Kidney epithelial cell (primary cell): ENCODE data around the gene ITGB8. TPM values are rescaled to one million over a fixed set of nuclear protein-coding genes. Genes with fewer than 3 reads are reported as not detected.
"Not testable (repeated sequence)": the region's sequence is repeated elsewhere in the genome, so short reads cannot be mapped to it uniquely, and the experiment has no call there.

Source experiments
- DNase-seq: peaks from one replicate; pipeline ENCODE4 v3.0.0-alpha.2; 2010; ENCODE audit warnings: low read depth
- H3K27me3 ChIP-seq: 2 replicates; pipeline ENCODE4 v1.6.0; 2011; ENCODE audit warnings: low read length; ENCODE audit not compliant: control insufficient read depth, insufficient read depth
- H3K36me3 ChIP-seq: 2 replicates; pipeline ENCODE4 v1.5.1; 2011; ENCODE audit warnings: low read length; ENCODE audit not compliant: control insufficient read depth, insufficient read depth
- H3K4me3 ChIP-seq: 2 replicates; pipeline ENCODE4 v1.5.1; 2011; ENCODE audit warnings: low read depth, mild to moderate bottlenecking, control low read depth, low read length
- total RNA-seq: library from RNA; depleted of rRNA; stranded (reverse); fragments of >200 nt; gene quantifications from 2 replicates; pipeline ENCODE4 v1.2.3, GENCODE V29; 2015
- TF ChIP-seq, protein P1 (sequence below): IDR thresholded peaks from 2 replicates; pipeline ENCODE4 v1.5.1; 2011; ENCODE audit warnings: mild to moderate bottlenecking, moderate library complexity, low read length, control low read depth, inconsistent platforms; ENCODE audit not compliant: insufficient read depth, poor library complexity, severe bottlenecking

The ITGB8 gene
- total RNA-seq, 1 donor from 2014 or later = 106 TPM

DNA sequence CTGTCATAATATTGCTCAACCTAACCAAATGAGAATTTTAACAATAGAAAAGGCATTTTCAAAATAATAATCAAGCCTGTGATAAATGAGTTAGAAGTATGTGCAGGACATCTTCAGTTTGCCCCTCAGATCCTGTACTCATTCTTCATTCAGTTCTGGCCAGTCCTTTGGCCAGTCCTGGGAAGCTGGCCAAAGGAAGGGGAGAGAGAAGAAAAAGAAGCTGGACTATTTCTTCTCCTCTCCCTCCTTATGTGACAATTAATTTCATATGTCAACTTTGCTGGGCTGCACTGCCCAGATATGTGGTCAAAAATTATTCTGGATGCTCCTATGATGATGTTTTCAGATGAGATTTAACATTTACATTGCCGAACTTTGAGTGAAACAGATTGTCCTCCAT, 31.6 kb upstream of the ITGB8 start:
- DNase-seq = no peak
- TF ChIP-seq, protein P1, sequence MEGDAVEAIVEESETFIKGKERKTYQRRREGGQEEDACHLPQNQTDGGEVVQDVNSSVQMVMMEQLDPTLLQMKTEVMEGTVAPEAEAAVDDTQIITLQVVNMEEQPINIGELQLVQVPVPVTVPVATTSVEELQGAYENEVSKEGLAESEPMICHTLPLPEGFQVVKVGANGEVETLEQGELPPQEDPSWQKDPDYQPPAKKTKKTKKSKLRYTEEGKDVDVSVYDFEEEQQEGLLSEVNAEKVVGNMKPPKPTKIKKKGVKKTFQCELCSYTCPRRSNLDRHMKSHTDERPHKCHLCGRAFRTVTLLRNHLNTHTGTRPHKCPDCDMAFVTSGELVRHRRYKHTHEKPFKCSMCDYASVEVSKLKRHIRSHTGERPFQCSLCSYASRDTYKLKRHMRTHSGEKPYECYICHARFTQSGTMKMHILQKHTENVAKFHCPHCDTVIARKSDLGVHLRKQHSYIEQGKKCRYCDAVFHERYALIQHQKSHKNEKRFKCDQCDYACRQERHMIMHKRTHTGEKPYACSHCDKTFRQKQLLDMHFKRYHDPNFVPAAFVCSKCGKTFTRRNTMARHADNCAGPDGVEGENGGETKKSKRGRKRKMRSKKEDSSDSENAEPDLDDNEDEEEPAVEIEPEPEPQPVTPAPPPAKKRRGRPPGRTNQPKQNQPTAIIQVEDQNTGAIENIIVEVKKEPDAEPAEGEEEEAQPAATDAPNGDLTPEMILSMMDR = no peak
- no peaks in the 10 kb centered on the region for H3K27me3 ChIP-seq
- no peaks in the 10 kb centered on the region for H3K36me3 ChIP-seq
- H3K4me3 ChIP-seq = no peak overlapping the region

DNA sequence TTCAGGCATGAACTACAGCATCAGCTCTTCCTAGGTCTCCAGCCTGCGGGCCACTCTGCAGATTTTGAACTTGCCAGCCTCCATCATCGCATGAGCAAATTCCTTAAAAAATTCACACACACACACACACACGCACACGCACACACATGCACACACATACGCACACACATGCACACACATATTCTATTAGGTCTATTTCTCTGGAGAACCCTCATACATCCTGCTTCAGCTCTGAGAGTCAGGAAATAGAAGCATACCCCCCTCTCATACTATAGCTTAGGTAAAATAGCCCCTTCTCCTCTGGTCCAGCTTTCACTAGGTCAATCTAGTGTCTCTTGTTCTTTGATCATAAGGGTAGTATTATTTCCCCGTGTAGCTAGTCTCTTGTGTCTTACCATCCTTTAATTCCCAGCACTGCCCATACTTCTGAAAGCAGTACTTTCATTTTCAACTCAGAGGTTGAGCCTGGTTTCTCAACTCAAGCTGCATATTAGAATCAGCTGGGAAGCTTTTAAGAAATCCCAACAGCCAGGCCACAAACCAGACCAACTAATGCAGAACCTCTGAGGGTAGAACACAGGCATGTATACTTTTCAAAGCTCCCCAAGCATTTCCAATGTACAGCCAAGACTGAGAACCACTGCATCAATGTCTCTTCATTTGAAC, 30.9 kb upstream of the ITGB8 start:
- no peak for DNase-seq
- TF ChIP-seq, protein P1 = no peak

DNA sequence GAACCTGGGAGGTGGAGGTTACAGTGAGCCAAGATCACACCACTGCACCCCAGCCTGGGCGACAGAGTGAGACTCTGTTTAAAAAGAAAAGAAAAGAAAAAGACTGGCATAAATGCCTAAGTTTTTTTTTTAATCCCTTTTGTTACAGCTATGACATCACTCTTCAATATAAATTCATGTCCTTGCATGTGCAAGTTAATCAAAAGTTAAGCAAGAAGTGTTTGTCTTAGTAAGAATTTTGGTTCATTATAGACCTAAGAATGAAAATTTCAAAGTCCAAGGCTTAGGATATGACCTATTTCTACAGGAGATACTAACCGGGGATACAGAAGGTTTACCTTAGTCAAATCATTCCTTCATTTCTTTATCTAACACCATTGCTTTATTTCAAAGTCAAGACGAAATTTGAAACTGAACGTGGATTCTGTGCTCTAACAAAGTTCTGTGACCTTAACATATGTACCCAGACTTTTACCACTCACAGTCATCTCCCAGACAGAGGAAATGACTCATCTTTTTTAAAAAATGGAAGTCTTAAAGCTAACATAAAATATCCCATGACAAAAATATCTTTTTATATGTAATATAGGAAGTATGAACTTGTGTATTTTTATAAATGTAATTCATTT, 29.3 kb upstream of the ITGB8 start:
- no peaks in the 10 kb centered on the region for H3K27me3 ChIP-seq
- no peak overlapping the region for H3K4me3 ChIP-seq
- DNase-seq = no peak
- no peaks in the 10 kb centered on the region for H3K36me3 ChIP-seq
- TF ChIP-seq, protein P1 = no peak

More for the DNA sequence above, 30.9 kb upstream of the ITGB8 start:
- Histone ChIP-seq H3K4me3 (no peak overlapping the region), H3K27me3 (no peaks in the 10 kb centered on the region), H3K36me3 (no peaks in the 10 kb centered on the region)

DNA sequence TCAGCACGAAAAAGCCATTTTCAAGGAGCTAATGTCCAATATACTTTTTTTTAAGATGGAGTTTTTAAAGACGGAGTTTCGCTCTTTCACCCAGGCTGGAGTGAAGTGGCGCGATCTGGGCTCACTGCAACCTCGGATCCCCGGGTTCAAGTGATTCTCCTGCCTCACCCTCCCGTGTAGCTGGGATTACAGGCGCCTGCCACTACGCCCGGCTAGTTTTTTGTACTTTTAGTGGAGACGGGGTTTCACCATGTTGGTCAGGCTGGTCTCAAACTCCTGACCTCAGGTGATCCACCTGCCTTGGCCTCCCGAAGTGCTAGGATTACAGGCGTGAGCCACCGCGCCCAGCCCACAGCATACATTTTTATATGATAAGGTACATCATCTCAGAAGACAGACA, 28.4 kb upstream of the ITGB8 start:
- not testable (repeated sequence) for H3K4me3 ChIP-seq, H3K27me3 ChIP-seq, H3K36me3 ChIP-seq, DNase-seq

DNA sequence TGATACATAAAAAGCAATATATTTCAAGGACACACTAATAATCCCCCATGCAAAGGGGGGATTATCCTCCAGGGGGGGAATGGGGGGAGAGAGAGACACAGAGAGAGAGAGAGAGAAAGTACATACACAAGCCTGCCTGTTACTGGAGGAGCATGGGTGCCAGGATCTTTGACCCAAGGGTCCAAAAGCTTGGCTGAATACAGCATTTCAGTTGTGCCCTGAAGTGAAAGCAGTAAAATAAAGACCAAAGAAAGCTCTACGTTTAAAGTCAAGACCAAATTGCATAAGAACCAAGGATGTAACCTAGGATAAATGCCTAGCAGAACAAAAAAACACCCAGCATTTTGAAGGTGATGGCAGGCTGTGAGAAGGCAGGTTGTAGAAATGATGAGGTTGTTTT, 27.8 kb upstream of the ITGB8 start:
- H3K36me3 ChIP-seq = no peaks in the 10 kb centered on the region
- TF ChIP-seq, protein P1 = no peak
- no peak for DNase-seq
- H3K4me3 ChIP-seq = no peak overlapping the region
- no peaks in the 10 kb centered on the region for H3K27me3 ChIP-seq

DNA sequence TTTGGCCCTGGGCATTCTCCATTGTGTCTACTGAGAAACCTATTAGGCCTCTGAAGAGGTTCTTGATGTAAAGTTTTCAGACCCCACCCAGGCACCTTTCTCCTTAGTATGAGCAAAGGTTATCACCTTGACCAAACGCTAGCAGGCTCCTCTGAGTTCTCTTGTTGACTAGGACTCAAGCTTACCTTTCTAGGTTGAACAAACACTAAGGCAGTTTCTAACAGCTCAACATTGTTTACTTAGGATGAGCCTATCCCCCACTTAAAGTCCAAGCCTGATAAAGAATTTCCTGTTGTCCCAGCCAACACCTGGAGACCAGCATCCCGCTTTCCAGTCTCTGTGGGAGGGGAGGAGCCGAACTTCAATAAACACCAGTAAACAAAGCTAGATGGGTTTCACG, 26.3 kb upstream of the ITGB8 start:
- DNase-seq = no peak
- no peaks in the 10 kb centered on the region for H3K27me3 ChIP-seq
- no peak overlapping the region for H3K4me3 ChIP-seq
- TF ChIP-seq, protein P1 = no peak
- no peaks in the 10 kb centered on the region for H3K36me3 ChIP-seq
